GM19043 (cell line): ENCODE data around the gene SPRR2G.
"Not testable (repeated sequence)": the region's sequence is repeated elsewhere in the genome, so short reads cannot be mapped to it uniquely, and the experiment has no call there.

ENCODE experiments used
- ATAC-seq: cut with Tn5 transposase; IDR thresholded peaks from one replicate; pipeline ENCODE4 v1.9.1; 2021; ENCODE audit warnings: low read depth; ENCODE audit not compliant: unreplicated experiment

SPRR2G gene

GRCh38 chr1:153150846-153151245, at the start of gene SPRR2G:
SPRR2G (minus strand) TSS chr1:153150890; CDS start chr1:153150110, 780 bp downstream.
- ATAC-seq: no peak

- no peak for ATAC-seq
Measured at GRCh38 chr1:153195216-153195615, 44.5 kb upstream of the SPRR2G start.

GRCh38 chr1:153194331-153195050, 43.8 kb upstream of the SPRR2G start:
- ATAC-seq: no peak

- no peak for ATAC-seq
Measured at GRCh38 chr1:153192697-153193096, 42.0 kb upstream of the SPRR2G start.

GRCh38 chr1:153190373-153190772, 39.7 kb upstream of the SPRR2G start:
- no peak for ATAC-seq

- not testable (repeated sequence) for ATAC-seq
Measured at GRCh38 chr1:153188301-153188700, 37.6 kb upstream of the SPRR2G start.

GRCh38 chr1:153180556-153180955, 29.9 kb upstream of the SPRR2G start:
- no peak for ATAC-seq

GRCh38 chr1:153178922-153179321, 28.2 kb upstream of the SPRR2G start:
- ATAC-seq: no peak

GRCh38 chr1:153174624-153175023, 23.9 kb upstream of the SPRR2G start:
- no peak for ATAC-seq

- ATAC-seq: no peak
Measured at GRCh38 chr1:153168686-153169085, 18.0 kb upstream of the SPRR2G start.

GRCh38 chr1:153155541-153155940, 4.9 kb upstream of the SPRR2G start:
- ATAC-seq: no peak

- no peak for ATAC-seq
Measured at GRCh38 chr1:153152481-153152880, 1.8 kb upstream of the SPRR2G start.

GRCh38 chr1:153141377-153141776, 9.3 kb downstream of the SPRR2G start:
- ATAC-seq: no peak

- ATAC-seq: no peak
Measured at GRCh38 chr1:153140484-153140883, 10.2 kb downstream of the SPRR2G start.

GRCh38 chr1:153133743-153134142, 16.9 kb downstream of the SPRR2G start:
- ATAC-seq: no peak

- ATAC-seq: no peak
Measured at GRCh38 chr1:153133267-153133666, 17.4 kb downstream of the SPRR2G start.

- not testable (repeated sequence) for ATAC-seq
Measured at GRCh38 chr1:153128688-153129087, 22.0 kb downstream of the SPRR2G start.

- no peak for ATAC-seq
Measured at GRCh38 chr1:153127296-153127695, 23.4 kb downstream of the SPRR2G start.

- ATAC-seq: no peak
Measured at GRCh38 chr1:153125536-153125935, 25.2 kb downstream of the SPRR2G start.

- ATAC-seq: not testable (repeated sequence)
Measured at GRCh38 chr1:153123793-153124192, 26.9 kb downstream of the SPRR2G start.

GRCh38 chr1:153122831-153123421, 27.8 kb downstream of the SPRR2G start:
- no peak for ATAC-seq

- ATAC-seq: no peak
Measured at GRCh38 chr1:153120945-153121344, 29.7 kb downstream of the SPRR2G start.
